ENCODE data around the gene MICA. TPM values are rescaled to one million over a fixed set of nuclear protein-coding genes. Genes with fewer than 3 reads are reported as not detected.

The MICA gene
- total and polyA plus RNA-seq, 9 of the 15 experiments (the other 6 are each of a cell fraction or from before 2014, with no cell fraction given) = 11.8 to 24.6 (median 16.7) TPM

DNA sequence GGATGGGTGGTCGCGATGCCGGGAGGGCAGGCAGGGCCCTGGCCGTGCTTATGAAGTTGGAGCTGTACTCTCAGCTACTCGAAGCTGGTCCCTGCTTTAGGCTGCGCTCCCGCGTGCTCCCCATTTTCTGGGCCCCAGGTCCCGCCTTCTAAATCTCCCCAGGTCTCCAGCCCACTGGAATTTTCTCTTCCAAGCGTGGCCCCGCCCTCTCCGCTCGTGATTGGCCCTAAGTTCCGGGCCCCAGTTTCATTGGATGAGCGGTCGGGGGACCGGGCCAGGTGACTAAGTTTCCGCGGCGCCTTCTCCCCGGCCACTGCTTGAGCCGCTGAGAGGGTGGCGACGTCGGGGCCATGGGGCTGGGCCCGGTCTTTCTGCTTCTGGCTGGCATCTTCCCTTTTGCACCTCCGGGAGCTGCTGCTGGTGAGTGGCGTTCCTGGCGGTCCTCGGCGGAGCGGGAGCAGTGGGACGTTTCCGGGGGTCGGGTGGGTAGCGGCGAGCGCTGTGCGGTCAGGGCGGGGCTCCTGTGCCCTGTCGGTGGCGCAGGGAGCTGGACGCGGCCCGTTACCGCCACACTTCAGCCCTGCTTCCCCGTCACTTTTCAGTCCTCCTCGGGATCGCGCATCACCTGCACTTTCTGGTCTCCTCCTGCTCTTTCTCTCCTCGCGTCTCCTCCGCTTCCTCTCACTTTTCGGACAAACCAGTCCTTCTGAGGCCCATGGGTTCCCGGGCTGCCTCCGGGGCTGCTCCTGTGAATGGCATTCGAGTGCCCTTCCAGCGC is at the start of gene MICA (continued):
- TF ChIP-seq, protein P1, sequence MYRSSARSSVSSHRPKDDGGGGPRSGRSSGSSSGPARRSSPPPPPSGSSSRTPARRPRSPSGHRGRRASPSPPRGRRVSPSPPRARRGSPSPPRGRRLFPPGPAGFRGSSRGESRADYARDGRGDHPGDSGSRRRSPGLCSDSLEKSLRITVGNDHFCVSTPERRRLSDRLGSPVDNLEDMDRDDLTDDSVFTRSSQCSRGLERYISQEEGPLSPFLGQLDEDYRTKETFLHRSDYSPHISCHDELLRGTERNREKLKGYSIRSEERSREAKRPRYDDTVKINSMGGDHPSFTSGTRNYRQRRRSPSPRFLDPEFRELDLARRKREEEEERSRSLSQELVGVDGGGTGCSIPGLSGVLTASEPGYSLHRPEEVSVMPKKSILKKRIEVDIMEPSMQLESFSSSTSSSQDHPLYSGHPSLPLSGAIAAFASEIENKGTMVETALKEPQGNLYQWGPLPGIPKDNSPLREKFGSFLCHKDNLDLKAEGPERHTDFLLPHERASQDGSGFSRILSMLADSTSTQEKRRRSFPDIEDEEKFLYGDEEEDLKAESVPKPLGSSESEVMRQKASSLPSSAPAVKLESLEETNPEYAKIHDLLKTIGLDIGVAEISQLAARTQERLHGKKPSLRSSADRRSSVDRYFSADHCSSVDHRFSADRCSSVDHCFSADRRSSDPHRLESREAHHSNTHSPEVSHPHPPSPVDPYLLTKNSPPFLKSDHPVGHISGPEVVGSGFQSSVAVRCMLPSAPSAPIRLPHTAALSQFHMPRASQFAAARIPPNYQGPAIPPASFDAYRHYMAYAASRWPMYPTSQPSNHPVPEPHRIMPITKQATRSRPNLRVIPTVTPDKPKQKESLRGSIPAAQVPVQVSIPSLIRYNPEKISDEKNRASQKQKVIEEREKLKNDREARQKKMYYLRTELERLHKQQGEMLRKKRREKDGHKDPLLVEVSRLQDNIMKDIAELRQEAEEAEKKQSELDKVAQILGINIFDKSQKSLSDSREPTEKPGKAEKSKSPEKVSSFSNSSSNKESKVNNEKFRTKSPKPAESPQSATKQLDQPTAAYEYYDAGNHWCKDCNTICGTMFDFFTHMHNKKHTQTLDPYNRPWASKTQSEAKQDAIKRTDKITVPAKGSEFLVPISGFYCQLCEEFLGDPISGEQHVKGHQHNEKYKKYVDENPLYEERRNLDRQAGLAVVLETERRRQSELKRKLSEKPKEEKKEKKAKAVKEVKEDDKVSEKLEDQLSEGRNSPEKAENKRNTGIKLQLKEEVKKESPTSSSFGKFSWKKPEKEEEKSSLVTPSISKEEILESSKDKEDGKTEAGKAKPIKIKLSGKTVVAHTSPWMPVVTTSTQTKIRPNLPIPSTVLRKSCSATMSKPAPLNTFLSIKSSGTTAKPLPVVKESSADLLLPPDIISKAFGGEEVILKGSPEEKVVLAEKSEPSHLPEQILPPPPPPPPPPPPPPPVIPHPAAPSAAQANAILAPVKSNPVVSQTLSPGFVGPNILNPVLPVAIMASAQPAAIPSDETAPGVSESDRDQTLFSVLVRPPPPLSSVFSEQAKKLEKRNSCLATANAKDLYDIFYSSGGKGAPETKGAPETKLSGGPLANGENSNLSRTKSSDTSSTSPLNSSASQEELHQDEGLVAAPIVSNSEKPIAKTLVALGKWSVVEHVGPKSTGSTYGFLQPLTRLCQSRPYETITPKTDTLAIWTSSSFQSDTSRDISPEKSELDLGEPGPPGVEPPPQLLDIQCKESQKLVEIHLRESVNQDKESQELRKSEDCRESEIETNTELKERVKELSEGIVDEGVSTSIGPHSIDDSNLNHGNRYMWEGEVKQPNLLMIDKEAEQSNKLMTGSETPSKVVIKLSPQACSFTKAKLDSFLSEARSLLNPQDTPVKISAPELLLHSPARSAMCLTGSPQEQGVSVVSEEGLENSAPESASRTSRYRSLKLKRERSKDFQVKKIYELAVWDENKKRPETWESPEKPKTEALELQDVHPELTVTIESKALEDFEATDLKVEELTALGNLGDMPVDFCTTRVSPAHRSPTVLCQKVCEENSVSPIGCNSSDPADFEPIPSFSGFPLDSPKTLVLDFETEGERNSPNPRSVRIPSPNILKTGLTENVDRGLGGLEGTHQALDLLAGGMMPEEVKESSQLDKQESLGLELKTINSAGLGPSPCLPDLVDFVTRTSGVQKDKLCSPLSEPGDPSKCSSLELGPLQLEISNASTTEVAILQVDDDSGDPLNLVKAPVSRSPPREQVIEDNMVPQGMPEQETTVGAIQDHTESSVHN (IDR thresholded peaks at IDR 0.05; ENCODE audit: borderline replicate concordance in 1 of 2, low read depth in 1 of 2) = no peak
